Calu3 (cell line): ENCODE measurements around the gene TNFRSF25. TPM values are rescaled to one million over a fixed set of nuclear protein-coding genes. Genes with fewer than 3 reads are reported as not detected.

Source experiments
- BruUV-seq: library from RNA; stranded (reverse); fragments of 400-500 nt; replicated peaks from 2 replicates; lab custom pipeline; 2021; lab: Mats Ljungman, UMichigan
- CTCF ChIA-PET: fragments of 300-600 bp; sonication (Branson Sonifier 250); formaldehyde crosslinking; loops from one replicate; lab custom pipeline; 2022; ENCODE audit warnings: antibody characterized with exemption; lab: Charles Lee
- DNase-seq: peaks from one replicate; pipeline ENCODE4 v3.0.0; 2022
- H3K27ac Mint-ChIP-seq: one replicate; pipeline ENCODE4 v1.8.0; 2022; ENCODE audit warnings: mixed read lengths; ENCODE audit not compliant: unreplicated experiment
- H3K27me3 Mint-ChIP-seq: one replicate; pipeline ENCODE4 v1.8.0; 2022; ENCODE audit warnings: mixed read lengths; ENCODE audit not compliant: unreplicated experiment
- H3K36me3 Mint-ChIP-seq: one replicate; pipeline ENCODE4 v1.8.0; 2022; ENCODE audit warnings: mild to moderate bottlenecking, moderate library complexity, mixed read lengths; ENCODE audit not compliant: insufficient read depth, unreplicated experiment
- H3K4me1 Mint-ChIP-seq: one replicate; pipeline ENCODE4 v1.8.0; 2022; ENCODE audit warnings: mild to moderate bottlenecking, low read depth, mixed read lengths; ENCODE audit not compliant: unreplicated experiment
- H3K4me3 Mint-ChIP-seq: one replicate; pipeline ENCODE4 v1.8.0; 2022; ENCODE audit warnings: mild to moderate bottlenecking, low read depth, moderate library complexity, mixed read lengths; ENCODE audit not compliant: unreplicated experiment
- H3K9me3 Mint-ChIP-seq: one replicate; pipeline ENCODE4 v1.8.0; 2022; ENCODE audit warnings: low read depth, mixed read lengths; ENCODE audit not compliant: unreplicated experiment
- intact Hi-C: fragments of 100-400 bp; cut with micrococcal nuclease; formaldehyde crosslinking; loops from one replicate; pipeline ENCODE4 v1.10.0; 2022; ENCODE audit not compliant: unreplicated experiment
- total RNA-seq: library from RNA; stranded (reverse); gene quantifications from 2 replicates; pipeline ENCODE4 v1.2.3, GENCODE V29; 2022
- TF ChIP-seq, protein P1 (sequence below): fragments of 200-600 bp; IDR thresholded peaks from one replicate; pipeline ENCODE4 v1.8.0; 2022; ENCODE audit warnings: antibody characterized with exemption; ENCODE audit not compliant: unreplicated experiment

The TNFRSF25 gene
- total RNA-seq, 1 experiment from 2014 or later = 6.4 TPM

GRCh38 chr1:6445062-6445763 is 20.8 kb downstream of the TNFRSF25 start:
- peaks cover 5% of the 10 kb centered on the region for H3K36me3 Mint-ChIP-seq
- intact Hi-C loops = no loop called here
- H3K27ac Mint-ChIP-seq = no peak overlapping the region
- BruUV-seq = no TSS peak
- CTCF ChIA-PET = no interaction called here
- no peak overlapping the region for H3K4me3 Mint-ChIP-seq
- DNase-seq = peak; percentile 62
- H3K4me1 Mint-ChIP-seq = no peaks in the 10 kb centered on the region
- peaks cover 26% of the 10 kb centered on the region for H3K27me3 Mint-ChIP-seq
- TF ChIP-seq, protein P1, sequence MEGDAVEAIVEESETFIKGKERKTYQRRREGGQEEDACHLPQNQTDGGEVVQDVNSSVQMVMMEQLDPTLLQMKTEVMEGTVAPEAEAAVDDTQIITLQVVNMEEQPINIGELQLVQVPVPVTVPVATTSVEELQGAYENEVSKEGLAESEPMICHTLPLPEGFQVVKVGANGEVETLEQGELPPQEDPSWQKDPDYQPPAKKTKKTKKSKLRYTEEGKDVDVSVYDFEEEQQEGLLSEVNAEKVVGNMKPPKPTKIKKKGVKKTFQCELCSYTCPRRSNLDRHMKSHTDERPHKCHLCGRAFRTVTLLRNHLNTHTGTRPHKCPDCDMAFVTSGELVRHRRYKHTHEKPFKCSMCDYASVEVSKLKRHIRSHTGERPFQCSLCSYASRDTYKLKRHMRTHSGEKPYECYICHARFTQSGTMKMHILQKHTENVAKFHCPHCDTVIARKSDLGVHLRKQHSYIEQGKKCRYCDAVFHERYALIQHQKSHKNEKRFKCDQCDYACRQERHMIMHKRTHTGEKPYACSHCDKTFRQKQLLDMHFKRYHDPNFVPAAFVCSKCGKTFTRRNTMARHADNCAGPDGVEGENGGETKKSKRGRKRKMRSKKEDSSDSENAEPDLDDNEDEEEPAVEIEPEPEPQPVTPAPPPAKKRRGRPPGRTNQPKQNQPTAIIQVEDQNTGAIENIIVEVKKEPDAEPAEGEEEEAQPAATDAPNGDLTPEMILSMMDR = peak; percentile 23
- H3K9me3 Mint-ChIP-seq = no peaks in the 10 kb centered on the region

GRCh38 chr1:6444377-6444776 is 21.6 kb downstream of the TNFRSF25 start:
- intact Hi-C loops = no loop called here
- no peak overlapping the region for H3K4me3 Mint-ChIP-seq
- BruUV-seq = no TSS peak
- no peaks in the 10 kb centered on the region for H3K4me1 Mint-ChIP-seq
- no peak for DNase-seq
- peaks cover 5% of the 10 kb centered on the region for H3K36me3 Mint-ChIP-seq
- H3K27ac Mint-ChIP-seq = no peak overlapping the region
- H3K27me3 Mint-ChIP-seq = peaks cover 23% of the 10 kb centered on the region
- H3K9me3 Mint-ChIP-seq = no peaks in the 10 kb centered on the region
- CTCF ChIA-PET = no interaction called here
- TF ChIP-seq, protein P1 = no peak

GRCh38 chr1:6443339-6444115 is 22.4 kb downstream of the TNFRSF25 start:
- Mint-ChIP-seq H3K4me3 (no peak overlapping the region), H3K9me3 (no peaks in the 10 kb centered on the region), H3K27ac (no peak overlapping the region), H3K36me3 (peaks cover 5% of the 10 kb centered on the region), H3K4me1 (no peaks in the 10 kb centered on the region), H3K27me3 (peaks cover 23% of the 10 kb centered on the region)
- intact Hi-C loops = no loop called here
- no peak for DNase-seq
- TF ChIP-seq, protein P1 = no peak
- no TSS peak for BruUV-seq
- CTCF ChIA-PET = interaction anchor here (0.9 kb wide), 1 partner anchor 237 kb away, joined by 3 read pairs; no protein-coding TSS in a partner anchor

GRCh38 chr1:6441586-6441985 is 24.4 kb downstream of the TNFRSF25 start:
- H3K27me3 Mint-ChIP-seq = peaks cover 32% of the 10 kb centered on the region
- intact Hi-C loops = no loop called here
- BruUV-seq = no TSS peak
- TF ChIP-seq, protein P1 = no peak
- peaks cover 4% of the 10 kb centered on the region for H3K36me3 Mint-ChIP-seq
- H3K9me3 Mint-ChIP-seq = no peaks in the 10 kb centered on the region
- no peak overlapping the region for H3K4me3 Mint-ChIP-seq
- CTCF ChIA-PET = no interaction called here
- H3K4me1 Mint-ChIP-seq = no peaks in the 10 kb centered on the region
- H3K27ac Mint-ChIP-seq = no peak overlapping the region
- DNase-seq = no peak
